ENCODE measurements around the gene STK39.

The STK39 gene

DNA sequence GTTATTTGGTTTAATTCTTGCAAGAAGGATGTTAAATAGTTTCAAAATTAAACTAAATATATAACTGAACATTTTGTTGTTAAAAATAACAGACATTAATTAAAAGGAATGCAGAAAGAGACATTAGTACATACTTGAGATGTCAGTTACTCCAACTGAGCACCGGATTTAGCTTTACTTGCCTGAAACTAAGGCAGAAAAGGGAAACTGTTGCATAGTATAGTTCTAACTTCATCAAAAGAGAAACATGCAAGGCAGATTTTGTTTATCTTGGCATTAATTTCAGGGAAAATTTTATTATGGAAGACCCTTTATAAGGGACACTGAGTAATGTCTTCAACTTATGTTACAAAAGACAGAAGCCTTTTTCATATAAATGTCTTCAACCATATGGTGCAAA, 218.3 kb downstream of the STK39 start:
- H3K79me2 ChIP-seq (ENCODE audit: control insufficient read depth, low read length) = no peaks in the 10 kb centered on the region
- no peaks in the 10 kb centered on the region for H3K4me1 ChIP-seq (ENCODE audit: control insufficient read depth, low read length)
- no peaks in the 10 kb centered on the region for H3K9me3 ChIP-seq (ENCODE audit: control insufficient read depth, insufficient read depth, low read length)
- no peaks in the 10 kb centered on the region for H3K9me2 ChIP-seq (replicated peaks; ENCODE audit: control insufficient read depth, low read length)
- H3K4me3 ChIP-seq (ENCODE audit: low read length) = no peak overlapping the region
- no peak overlapping the region for H3K4me2 ChIP-seq (ENCODE audit: low read length)
- no peak overlapping the region for H3K27ac ChIP-seq (ENCODE audit: low read depth, low read length)
- H3F3A ChIP-seq (ENCODE audit: control insufficient read depth, insufficient read depth) = no peaks in the 10 kb centered on the region
- H3K36me3 ChIP-seq (ENCODE audit: control insufficient read depth, low read length) = no peaks in the 10 kb centered on the region
- no peaks in the 10 kb centered on the region for H3K27me3 ChIP-seq (ENCODE audit: control insufficient read depth, low read length)
- TF ChIP-seq EZH2phosphoT487 (IDR thresholded peaks at IDR 0.05; ENCODE audit: borderline replicate concordance, low read length) (no peak), CTCF (IDR thresholded peaks at IDR 0.05; ENCODE audit: low read depth, low read length, poor library complexity, severe bottlenecking) (no peak)
- H4K20me1 ChIP-seq (ENCODE audit: control insufficient read depth, insufficient read depth, low read depth, low read length) = no peaks in the 10 kb centered on the region

GRCh38 chr2:168028362-168028761, 219.0 kb downstream of the STK39 start:
- Histone ChIP-seq H3K4me3 (ENCODE audit: low read length) (no peak overlapping the region), H3K9me2 (replicated peaks; ENCODE audit: control insufficient read depth, low read length) (no peaks in the 10 kb centered on the region), H3K27ac (ENCODE audit: low read depth, low read length) (no peak overlapping the region), H4K20me1 (ENCODE audit: control insufficient read depth, insufficient read depth, low read depth, low read length) (no peaks in the 10 kb centered on the region), H3K27me3 (ENCODE audit: control insufficient read depth, low read length) (no peaks in the 10 kb centered on the region), H3K4me2 (ENCODE audit: low read length) (no peak overlapping the region), H3K4me1 (ENCODE audit: control insufficient read depth, low read length) (no peaks in the 10 kb centered on the region), H3F3A (ENCODE audit: control insufficient read depth, insufficient read depth) (no peaks in the 10 kb centered on the region), H3K79me2 (ENCODE audit: control insufficient read depth, low read length) (no peaks in the 10 kb centered on the region), H3K9me3 (ENCODE audit: control insufficient read depth, insufficient read depth, low read length) (no peaks in the 10 kb centered on the region), H3K36me3 (ENCODE audit: control insufficient read depth, low read length) (no peaks in the 10 kb centered on the region)
- TF ChIP-seq EZH2phosphoT487 (IDR thresholded peaks at IDR 0.05; ENCODE audit: borderline replicate concordance, low read length) (no peak), CTCF (IDR thresholded peaks at IDR 0.05; ENCODE audit: low read depth, low read length, poor library complexity, severe bottlenecking) (no peak)

- TF ChIP-seq EZH2phosphoT487 (IDR thresholded peaks at IDR 0.05; ENCODE audit: borderline replicate concordance, low read length) (no peak), CTCF (IDR thresholded peaks at IDR 0.05; ENCODE audit: low read depth, low read length, poor library complexity, severe bottlenecking) (no peak)
- Histone ChIP-seq H3K4me1 (ENCODE audit: control insufficient read depth, low read length) (no peaks in the 10 kb centered on the region), H3K9me3 (ENCODE audit: control insufficient read depth, insufficient read depth, low read length) (no peaks in the 10 kb centered on the region), H3F3A (ENCODE audit: control insufficient read depth, insufficient read depth) (no peaks in the 10 kb centered on the region), H3K36me3 (ENCODE audit: control insufficient read depth, low read length) (no peaks in the 10 kb centered on the region), H3K27me3 (ENCODE audit: control insufficient read depth, low read length) (no peaks in the 10 kb centered on the region), H3K4me2 (ENCODE audit: low read length) (no peak overlapping the region), H3K79me2 (ENCODE audit: control insufficient read depth, low read length) (no peaks in the 10 kb centered on the region), H3K4me3 (ENCODE audit: low read length) (no peak overlapping the region), H4K20me1 (ENCODE audit: control insufficient read depth, insufficient read depth, low read depth, low read length) (no peaks in the 10 kb centered on the region), H3K9me2 (replicated peaks; ENCODE audit: control insufficient read depth, low read length) (no peaks in the 10 kb centered on the region), H3K27ac (ENCODE audit: low read depth, low read length) (no peak overlapping the region)
These were observed 221.8 kb downstream of the STK39 start for GRCh38 chr2:168025487-168026202.
